NB4 (cell line): ENCODE measurements around the gene GP2.

Experiments used
- DNase-seq: peaks from one replicate; pipeline ENCODE4 v3.0.0; 2010; ENCODE audit warnings: low read depth
- H3K4me3 ChIP-seq: one replicate; pipeline ENCODE4 v1.5.1; 2011; ENCODE audit warnings: mild to moderate bottlenecking, low read depth, low read length, moderate library complexity
- MAX ChIP-seq: IDR thresholded peaks from 2 replicates; pipeline ENCODE4 v1.6.1; 2011; ENCODE audit warnings: low read depth, low read length
- MYC ChIP-seq: IDR thresholded peaks from 2 replicates; pipeline ENCODE4 v1.6.1; 2011; ENCODE audit warnings: low read depth, low read length
- POLR2A ChIP-seq: IDR thresholded peaks from 2 replicates; pipeline ENCODE4 v1.6.1; 2011; ENCODE audit warnings: mild to moderate bottlenecking; ENCODE audit not compliant: insufficient read length; ENCODE audit errors: extremely low read depth
- TF ChIP-seq, protein P1 (sequence below): IDR thresholded peaks from one replicate; pipeline ENCODE4 v1.5.1; 2012; ENCODE audit warnings: low read depth, low read length

The GP2 gene

DNA sequence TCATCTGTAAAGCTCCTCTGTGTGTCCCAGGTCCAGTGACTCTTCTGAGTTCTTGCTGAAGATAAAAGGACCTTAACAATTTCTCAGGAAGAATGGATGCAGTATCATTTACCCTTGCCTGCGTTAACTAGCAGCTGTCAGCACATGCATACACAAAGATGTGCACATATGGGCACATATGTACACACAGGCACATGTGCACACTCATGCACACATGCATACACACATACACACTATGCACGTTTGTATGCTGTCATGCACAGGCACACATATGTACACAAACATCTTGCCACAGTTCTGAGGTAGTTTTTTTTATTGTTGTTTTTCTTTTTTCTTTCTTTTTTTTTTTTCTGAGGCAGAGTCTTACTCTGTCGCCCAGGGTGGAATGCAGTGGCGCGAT lies 24.9 kb downstream of the GP2 start:
- TF ChIP-seq, protein P1, sequence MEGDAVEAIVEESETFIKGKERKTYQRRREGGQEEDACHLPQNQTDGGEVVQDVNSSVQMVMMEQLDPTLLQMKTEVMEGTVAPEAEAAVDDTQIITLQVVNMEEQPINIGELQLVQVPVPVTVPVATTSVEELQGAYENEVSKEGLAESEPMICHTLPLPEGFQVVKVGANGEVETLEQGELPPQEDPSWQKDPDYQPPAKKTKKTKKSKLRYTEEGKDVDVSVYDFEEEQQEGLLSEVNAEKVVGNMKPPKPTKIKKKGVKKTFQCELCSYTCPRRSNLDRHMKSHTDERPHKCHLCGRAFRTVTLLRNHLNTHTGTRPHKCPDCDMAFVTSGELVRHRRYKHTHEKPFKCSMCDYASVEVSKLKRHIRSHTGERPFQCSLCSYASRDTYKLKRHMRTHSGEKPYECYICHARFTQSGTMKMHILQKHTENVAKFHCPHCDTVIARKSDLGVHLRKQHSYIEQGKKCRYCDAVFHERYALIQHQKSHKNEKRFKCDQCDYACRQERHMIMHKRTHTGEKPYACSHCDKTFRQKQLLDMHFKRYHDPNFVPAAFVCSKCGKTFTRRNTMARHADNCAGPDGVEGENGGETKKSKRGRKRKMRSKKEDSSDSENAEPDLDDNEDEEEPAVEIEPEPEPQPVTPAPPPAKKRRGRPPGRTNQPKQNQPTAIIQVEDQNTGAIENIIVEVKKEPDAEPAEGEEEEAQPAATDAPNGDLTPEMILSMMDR = no peak
- TF ChIP-seq MAX (no peak), POLR2A (no peak), MYC (no peak)
- no peak overlapping the region for H3K4me3 ChIP-seq
- no peak for DNase-seq

DNA sequence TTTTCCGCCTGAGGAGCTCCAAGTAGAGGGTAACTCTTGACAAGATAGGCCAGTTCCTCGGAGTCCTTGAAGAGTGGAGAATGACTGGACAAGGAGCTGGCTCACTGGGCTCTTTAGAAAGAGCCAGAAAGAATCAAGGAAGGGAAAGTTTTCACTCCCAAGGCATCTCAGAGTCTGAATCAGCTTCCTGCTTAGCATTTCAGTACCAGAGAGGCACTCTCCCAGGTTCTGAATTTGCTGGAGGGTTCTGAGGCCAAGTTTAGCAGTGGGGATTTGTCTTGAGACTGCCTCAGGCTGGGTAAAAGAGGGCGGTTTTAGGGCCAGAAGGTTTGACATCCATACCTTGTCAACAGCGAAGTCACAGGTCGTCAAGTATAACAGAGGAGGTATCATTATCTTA lies 25.5 kb downstream of the GP2 start:
- DNase-seq = no peak
- TF ChIP-seq POLR2A (no peak), MAX (no peak), MYC (no peak)
- TF ChIP-seq, protein P1 = no peak

GRCh38 chr16:20300312-20301097 lies 26.8 kb downstream of the GP2 start:
- DNase-seq = peak; percentile 70
- TF ChIP-seq, protein P1 = peak; percentile 70
- TF ChIP-seq POLR2A = no peak
- H3K4me3 ChIP-seq = no peak overlapping the region

More for the DNA sequence above, 25.5 kb downstream of the GP2 start:
- H3K4me3 ChIP-seq = no peak overlapping the region

DNA sequence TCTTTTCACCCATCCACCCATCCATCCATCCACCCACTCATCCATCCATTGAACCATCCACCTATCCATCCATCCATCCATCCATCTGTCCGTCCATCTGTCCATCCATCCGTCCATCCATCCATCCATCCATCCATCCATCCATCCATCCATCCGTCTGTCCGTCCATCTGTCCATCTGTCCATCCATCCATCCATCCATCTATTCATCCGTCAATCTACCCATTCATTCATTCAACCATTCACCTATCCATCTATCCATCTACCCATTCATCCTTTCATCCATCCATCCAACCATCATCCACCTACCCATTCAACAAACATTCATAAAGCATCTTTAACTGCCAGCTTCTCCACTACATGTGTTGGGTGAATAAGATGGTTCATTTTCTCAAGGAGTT lies 28.9 kb downstream of the GP2 start:
- H3K4me3 ChIP-seq = no peak overlapping the region
- TF ChIP-seq MAX = no peak
- no peak for TF ChIP-seq MYC
- TF ChIP-seq, protein P1 = no peak
- no peak for TF ChIP-seq POLR2A
- DNase-seq = no peak

- DNase-seq = no peak
- no peak overlapping the region for H3K4me3 ChIP-seq
- TF ChIP-seq, protein P1 = no peak
- no peak for TF ChIP-seq POLR2A
- TF ChIP-seq MYC = no peak
- TF ChIP-seq MAX = no peak
Observed at GRCh38 chr16:20291208-20292206, 35.8 kb downstream of the GP2 start.
